Coronary artery (tissue), 2 donors: ENCODE data around the gene WDR86.

Experiments used
- DNase-seq: peaks from one replicate; pipeline ENCODE4 v3.0.0-alpha.2; 2017; ENCODE audit warnings: low spot score
- H3K27ac ChIP-seq, 2 donors: fragments of 200-600 bp; sonication (generic); one replicate each; pipeline ENCODE4 v1.5.1; 2016 to 2019
- H3K4me3 ChIP-seq: fragments of 200-600 bp; sonication (generic); 2 replicates; pipeline ENCODE4 v1.5.1; 2016; ENCODE audit warnings: mild to moderate bottlenecking, moderate library complexity
- TF ChIP-seq, protein P1 (sequence below): fragments of 200-600 bp; sonication (generic); IDR thresholded peaks from one replicate; pipeline ENCODE4 v1.5.1; 2019; ENCODE audit warnings: antibody characterized with exemption

WDR86 gene, protein sequence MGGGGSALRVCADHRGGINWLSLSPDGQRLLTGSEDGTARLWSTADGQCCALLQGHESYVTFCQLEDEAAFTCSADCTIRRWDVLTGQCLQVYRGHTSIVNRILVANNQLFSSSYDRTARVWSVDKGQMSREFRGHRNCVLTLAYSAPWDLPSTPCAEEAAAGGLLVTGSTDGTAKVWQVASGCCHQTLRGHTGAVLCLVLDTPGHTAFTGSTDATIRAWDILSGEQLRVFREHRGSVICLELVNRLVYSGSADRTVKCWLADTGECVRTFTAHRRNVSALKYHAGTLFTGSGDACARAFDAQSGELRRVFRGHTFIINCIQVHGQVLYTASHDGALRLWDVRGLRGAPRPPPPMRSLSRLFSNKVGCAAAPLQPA

DNA sequence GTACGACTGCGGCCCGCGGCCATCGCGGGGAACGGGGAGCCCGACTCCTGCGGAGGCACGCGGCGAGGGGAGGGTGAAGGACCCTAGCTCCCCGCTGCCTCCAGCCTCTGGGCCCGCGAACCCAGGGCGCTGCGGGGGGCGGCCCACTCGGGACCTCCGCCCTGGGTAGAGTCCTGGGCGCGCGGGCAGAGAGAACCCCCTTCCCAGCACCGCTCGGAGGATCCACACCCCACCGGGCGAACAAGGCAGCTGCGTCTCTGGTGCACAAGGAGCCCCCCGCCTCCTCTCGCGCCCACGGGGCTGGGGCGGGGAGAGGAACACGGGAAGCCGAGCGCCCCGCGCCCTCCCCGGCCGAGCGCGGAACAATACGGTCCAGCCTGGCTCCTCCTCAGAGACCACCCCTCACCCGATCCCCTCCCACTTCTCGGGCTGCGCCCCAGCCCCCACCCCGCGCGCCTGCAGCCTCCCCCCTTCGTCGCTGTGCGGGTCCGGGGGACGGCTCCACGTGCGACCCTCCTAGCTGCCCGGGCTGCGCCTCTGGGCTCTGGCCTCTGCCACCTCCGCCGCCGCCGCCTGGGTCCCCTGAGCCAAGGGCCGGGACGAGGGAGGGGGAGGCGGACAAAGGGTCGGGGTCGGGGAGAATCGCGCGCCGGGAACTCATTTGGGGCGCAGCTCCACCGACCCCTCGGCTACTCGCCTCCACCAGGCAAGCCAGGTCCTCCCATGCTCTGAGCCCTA, at the start of gene WDR86:
WDR86 (minus strand) TSS at position 372 of the 738 bp plus-strand sequence. CDS start 449 bp downstream, outside the sequence.
- Histone ChIP-seq H3K4me3 (peak within 1 kb of the TSS; percentile 67), H3K27ac (peak within 1 kb of the TSS in 1 of 2 donors; percentile 58)
- DNase-seq: no peak
- TF ChIP-seq, protein P1, sequence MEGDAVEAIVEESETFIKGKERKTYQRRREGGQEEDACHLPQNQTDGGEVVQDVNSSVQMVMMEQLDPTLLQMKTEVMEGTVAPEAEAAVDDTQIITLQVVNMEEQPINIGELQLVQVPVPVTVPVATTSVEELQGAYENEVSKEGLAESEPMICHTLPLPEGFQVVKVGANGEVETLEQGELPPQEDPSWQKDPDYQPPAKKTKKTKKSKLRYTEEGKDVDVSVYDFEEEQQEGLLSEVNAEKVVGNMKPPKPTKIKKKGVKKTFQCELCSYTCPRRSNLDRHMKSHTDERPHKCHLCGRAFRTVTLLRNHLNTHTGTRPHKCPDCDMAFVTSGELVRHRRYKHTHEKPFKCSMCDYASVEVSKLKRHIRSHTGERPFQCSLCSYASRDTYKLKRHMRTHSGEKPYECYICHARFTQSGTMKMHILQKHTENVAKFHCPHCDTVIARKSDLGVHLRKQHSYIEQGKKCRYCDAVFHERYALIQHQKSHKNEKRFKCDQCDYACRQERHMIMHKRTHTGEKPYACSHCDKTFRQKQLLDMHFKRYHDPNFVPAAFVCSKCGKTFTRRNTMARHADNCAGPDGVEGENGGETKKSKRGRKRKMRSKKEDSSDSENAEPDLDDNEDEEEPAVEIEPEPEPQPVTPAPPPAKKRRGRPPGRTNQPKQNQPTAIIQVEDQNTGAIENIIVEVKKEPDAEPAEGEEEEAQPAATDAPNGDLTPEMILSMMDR: no peak

DNA sequence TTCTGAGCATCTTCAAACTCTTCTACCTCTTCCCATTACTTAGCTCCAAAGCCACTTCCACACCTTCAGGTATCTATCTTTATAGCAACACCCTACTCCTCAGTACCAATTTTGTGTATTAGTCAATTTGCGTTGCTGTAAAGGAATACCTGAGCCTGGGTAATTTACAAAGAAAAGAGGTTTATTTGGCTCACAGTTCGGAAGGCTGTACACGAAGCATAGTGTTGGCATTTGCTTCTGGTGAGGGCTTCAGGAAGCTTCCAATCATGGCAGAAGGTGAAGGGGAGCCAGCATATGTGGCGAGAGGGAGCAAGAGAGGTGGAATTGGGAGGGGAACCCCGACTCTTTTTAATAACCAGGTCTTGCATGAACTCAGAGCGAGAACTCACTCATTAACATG, 47.7 kb upstream of the WDR86 start:
- no peak overlapping the region for H3K27ac ChIP-seq
- H3K4me3 ChIP-seq: no peak overlapping the region
- TF ChIP-seq, protein P1: no peak
- no peak for DNase-seq

DNA sequence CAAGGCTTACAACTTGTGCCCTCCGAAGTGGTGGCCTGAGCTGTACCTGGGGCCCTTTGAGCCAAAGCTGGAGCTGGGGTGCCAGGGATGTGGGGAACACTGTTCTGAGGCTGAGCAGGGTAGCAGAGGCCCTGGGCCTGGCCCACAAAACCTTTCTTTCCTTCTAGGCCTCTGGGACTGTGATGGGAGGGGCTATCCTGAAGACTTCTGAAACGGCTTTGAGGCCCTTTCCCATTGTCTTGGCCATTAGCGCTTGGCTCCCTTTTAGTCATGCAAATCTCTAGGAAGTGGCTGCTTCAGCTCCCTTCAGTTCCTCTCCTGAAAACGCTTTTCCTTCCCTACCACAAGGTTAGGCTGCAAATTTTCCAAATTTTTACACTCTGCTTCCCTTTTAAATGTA, 46.9 kb upstream of the WDR86 start:
- TF ChIP-seq, protein P1: no peak
- Histone ChIP-seq H3K4me3 (no peak overlapping the region), H3K27ac (no peak overlapping the region)
- DNase-seq: no peak

DNA sequence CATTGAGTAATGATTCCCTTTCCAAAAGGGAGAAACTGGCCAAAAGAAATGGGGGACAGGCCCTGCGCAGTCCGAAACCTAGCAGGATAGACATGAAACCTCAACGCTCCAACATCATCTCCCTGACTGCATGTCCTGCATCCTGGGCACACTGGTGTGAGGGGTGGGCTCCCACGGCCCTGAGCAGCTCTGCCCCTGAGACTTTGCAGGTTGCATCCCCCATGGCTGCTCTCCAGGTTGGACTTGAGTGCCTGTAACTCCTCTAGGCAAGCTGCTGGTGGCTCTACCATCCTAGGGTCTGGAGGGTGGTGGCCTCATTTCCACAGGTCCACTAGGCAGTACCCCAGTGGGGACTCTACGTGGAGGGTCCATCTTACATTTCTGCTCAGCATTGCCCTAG, 46.4 kb upstream of the WDR86 start:
- DNase-seq: no peak
- Histone ChIP-seq H3K4me3 (no peak overlapping the region), H3K27ac (no peak overlapping the region)
- TF ChIP-seq, protein P1: no peak

DNA sequence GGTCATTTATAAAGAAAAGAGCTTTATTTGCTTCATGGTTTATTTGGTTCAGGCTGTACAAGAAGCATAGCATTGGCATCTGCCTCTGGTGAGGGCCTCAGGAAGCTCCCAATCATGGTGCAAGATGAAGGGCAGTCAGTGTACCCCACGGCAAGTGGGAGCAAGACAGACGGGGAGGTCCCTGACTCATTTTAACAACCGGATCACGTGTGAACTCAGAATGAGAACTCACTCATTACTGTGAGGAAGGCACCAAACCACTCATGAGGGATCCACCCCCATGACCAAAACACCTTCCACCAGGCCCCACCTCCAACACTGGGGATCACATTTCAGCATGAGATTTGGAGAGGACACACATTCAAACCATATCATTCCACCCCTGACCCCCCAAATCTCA, 45.9 kb upstream of the WDR86 start:
- TF ChIP-seq, protein P1: no peak
- no peak for DNase-seq
- no peak overlapping the region for H3K27ac ChIP-seq
- H3K4me3 ChIP-seq: no peak overlapping the region

DNA sequence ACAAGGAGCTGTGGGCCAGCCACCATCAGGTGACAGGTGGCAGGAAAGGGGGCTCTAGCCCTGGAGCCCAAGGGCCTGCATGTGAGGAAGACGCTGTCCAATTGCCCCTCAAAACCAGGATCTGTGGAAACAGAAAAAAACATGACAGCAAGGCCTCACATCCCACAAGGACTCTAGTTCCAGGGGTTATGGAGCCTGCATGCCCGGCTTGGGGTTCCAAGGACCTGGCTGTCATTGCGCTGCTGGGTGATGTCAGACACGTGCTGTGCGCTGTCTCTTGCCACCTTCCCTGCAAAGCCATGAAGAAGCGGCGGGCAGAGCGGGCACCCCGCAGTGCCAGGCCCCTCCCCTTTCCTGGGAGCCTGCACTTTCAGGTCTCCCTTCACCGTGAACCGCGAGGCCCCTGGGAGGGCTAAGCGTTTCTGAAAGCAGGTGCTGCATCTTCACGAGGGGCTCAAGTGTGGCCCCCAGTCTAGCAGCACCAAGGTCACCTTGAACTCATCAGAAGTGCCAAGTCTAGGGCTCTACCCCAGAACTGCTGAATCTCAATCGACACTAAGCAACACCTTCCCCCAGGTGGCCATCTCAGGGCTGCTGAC, 45.2 kb upstream of the WDR86 start:
- DNase-seq: no peak
- TF ChIP-seq, protein P1: no peak
- Histone ChIP-seq H3K4me3 (no peak overlapping the region), H3K27ac (no peak overlapping the region)
